GM18505 (cell line): Measurements from ENCODE around the gene CLK2.

ENCODE experiments used
- ATAC-seq: cut with Tn5 transposase; IDR thresholded peaks from one replicate; pipeline ENCODE4 v1.9.1; 2021; ENCODE audit not compliant: unreplicated experiment
- POLR2A ChIP-seq: IDR thresholded peaks from 4 replicates; pipeline ENCODE4 v1.6.1; 2011; ENCODE audit warnings: borderline replicate concordance; ENCODE audit not compliant: insufficient read depth, insufficient read length; ENCODE audit errors: extremely low read depth

CLK2 gene

DNA sequence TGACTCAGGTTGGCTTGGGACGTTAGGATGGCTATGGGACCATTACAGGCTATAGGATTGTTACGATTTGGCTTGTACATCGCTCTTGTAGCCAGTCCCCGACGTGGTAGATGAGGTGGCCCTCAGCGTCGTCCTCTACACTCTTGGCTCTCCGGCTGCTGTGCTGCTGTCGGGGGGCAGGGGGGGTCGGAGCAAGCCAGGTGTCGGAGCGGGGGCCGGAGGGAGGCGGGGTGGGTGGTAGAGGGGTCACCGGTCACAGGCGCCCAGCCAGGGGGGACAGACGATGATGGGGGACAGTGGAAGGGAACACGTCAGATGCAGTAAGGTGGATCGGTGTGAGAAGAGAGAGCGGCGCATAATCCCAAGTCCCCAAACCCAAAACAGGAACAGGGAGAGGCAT lies 4.7 kb downstream of the CLK2 start:
- no peak for TF ChIP-seq POLR2A
- ATAC-seq = no peak

DNA sequence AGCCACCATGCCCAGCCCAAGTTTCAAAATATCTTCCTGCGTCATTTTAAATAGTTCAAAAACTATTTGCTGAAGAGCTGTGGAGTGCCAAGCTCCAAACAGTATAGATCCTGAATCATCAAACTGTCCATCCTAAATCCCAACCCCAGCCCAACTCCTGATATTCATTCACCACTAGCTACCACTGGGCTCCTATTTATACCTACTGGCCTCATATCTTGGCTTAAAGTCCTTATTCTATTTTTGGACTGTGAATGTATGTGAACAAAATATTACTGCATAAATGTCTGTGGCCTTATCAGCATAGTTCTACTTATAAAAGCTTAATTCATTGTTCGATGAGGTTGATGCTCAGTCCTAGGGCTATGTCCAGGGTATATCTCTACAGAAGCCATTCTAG lies 5.9 kb downstream of the CLK2 start:
- no peak for ATAC-seq
- no peak for TF ChIP-seq POLR2A

DNA sequence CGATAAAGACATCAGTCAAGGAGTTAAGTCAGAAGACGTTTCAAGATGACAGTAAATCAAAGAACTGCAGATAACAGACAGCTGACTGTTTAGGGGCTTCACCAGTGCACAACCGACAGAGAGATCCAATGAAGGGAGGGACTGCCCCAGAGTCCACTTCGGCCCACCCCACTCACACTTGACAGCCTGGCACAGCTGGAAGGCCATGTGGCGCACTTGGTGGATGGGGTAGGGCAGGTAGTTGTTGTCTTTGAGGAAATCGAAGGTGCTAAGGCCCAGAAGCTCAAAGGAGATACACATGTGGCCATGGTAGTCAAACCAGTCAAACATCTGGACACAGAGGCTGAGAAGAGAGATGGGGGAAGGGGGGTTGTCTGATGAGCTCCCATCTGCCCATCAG lies 6.8 kb downstream of the CLK2 start:
- ATAC-seq = no peak
- TF ChIP-seq POLR2A = no peak

DNA sequence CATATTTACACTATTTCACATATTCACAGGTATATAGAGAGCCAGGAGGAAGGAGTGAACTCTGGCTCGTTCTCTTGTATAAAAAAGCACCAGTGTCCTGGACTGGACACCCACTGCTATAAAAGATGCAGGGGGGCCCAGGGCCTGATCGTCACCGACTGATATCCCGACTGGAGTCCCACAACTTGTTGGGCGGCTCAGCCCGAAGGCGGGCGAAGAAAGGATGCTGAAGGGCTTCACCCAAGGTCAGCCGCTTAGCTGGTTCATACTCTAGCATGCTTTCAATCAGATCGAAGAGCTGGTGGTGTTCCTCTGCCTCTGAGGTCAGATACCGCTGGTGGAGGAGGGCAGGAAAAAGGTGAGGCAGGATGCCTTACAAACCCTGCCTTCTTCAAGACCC lies 10.2 kb downstream of the CLK2 start:
- TF ChIP-seq POLR2A = no peak

DNA sequence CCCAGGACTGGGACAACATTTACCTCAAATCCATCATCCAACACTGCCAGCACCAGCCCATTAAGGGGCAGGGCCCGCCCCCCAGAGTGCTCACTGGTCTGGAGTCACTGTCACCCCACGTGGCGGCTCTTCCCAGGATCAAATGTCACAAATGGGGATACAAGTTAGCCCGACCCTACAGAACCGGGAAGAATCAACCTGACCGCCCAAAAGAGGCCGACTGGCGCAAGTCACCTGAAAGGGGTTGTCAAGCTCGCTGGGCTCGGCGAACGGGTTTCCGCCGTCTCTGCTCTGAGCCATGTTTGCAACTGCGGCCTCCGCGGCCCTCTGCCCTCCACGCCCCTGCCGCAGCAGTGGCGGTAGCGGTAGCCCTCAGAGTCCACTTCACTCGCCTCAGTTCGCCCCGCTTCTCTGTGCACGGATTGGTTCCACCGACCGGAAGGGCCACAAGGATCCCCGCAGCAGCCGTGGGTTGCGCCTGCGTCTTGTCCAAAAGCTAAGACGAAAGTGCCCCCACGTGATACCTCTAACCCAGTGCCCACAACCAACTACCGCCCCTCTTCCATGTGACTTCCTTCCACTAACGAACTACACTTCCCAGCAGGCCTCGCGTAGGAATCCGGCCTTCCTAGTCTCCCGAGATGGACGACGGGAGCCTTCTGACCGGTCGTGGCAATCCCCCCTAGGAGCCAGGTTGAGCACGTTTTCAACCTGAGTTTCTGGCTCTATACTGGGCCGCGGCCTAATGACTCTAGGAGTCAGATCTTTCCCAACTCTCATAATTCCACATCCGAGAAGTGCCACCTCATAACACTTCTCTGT lies 11.2 kb downstream of the CLK2 start, which contains the start of gene SCAMP3:
Gene SCAMP3 (minus strand): TSS at position 509 of the 822 bp plus-strand sequence. CDS start 209 bp downstream, at position 300.
- peak; percentile 87 for TF ChIP-seq POLR2A
- peak; percentile 85 for ATAC-seq

More for the DNA sequence above, 10.2 kb downstream of the CLK2 start:
- no peak for ATAC-seq

DNA sequence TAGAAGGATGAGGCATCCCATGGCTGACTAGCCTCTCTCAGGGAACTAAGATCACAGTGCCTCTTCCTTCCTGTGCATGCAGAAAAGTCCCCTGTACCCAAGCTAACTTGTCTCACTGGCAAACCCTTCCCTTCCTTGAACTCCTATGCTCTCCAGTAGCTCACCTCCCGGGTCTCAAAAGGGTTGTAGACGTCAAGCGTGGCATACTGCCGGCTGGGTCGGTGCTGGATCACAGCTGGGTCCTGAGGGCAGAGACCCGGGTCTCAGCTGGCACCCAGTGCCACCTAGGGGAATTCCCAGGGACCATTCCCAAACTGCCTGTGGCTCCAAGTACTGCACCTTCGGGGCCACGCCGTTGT lies 11.8 kb downstream of the CLK2 start:
- no peak for ATAC-seq
- no peak for TF ChIP-seq POLR2A

DNA sequence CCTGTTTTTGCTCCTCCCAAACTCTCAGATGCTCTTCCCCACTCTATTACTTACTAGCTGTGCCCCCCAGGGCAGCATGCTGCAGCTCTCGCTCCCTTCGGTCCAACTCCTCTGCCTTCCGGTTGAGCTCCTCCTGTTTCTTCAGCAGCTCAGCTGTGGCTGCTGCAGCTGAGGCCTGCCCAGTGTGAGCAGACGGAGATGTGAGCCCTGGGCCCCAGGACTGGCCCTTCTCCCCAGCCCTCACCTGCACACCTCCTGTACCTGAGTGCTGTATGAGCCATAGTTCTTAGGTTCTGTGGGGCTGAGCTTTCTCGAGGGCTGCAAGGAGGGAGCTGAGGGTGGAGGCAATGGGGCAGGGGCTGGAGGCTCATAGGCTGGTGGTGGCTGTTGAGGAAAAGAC lies 13.0 kb downstream of the CLK2 start:
- ATAC-seq = no peak
- TF ChIP-seq POLR2A = no peak

DNA sequence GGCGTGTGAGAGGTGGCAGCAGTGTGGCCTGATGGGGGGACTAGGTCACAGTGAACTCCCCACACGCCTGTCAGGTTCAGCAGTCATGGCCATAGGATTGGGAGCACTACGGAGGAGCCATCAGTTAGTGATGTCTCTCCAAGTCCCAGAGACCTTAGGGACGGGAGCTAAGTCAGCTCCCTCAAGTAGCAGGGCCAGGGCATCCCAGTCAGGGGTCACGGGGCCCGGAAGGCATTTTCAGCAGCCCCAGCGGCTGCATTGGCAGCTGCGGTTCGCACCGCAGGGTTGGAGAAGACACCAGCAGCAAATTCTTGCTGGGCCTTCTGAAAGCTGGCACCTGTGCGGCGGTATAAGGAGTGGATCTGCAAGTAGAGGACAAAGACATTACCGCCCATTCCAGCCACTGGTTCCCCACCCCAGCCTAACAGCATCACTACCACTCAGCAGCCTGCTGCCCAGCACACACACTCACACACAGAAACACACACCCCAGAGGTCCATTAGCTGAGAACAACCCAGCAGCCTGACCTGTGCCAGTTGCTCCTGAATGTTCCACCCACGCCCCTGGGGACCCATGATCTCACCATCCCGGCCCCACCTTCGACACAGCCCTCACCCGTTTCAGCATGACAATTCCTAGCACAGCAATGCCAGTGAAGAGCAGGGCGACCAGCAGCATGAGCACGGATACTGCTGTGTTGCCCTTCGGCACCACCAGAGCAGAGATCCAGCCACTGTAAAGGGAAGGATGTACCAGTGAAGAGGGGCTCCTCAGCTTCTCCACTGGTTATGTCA lies 17.0 kb downstream of the CLK2 start:
- no peak for ATAC-seq
- no peak for TF ChIP-seq POLR2A

DNA sequence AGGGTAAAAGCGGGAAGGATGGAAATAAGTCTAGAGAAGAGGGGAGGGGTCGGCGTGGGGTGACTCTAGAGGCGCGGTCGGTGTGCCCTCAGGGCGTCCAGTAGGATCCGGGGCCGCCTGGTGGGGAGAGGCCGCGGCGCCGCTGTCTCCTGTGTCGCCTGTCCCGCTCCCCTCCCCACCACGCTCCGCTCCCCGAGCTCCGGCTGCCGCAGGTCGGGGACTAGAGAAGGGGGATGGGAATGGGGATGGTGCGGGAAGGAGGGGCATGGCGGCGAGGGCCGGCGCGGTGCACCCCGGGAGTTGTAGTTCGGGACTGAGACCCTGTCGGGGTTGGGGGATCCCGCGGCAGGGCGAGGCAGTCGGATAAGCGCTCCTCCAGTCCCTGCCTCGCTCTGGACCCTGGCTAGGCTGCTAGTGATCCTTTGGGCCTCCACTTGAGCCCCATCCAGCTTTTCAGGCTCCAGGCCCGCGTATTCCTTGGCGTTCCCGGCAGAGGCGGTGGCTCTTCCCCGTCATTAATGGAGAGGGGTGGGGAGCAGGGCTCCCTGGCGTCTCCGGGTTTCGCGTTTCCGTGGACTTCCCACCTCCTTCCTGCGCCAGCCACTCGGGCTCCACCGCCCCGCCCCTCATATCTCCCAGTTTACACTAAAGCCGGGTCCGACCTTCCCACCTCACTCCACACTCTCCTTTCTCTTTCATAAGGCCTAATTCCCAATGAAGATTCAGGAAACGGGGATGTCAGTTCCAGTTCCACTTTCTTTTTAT lies 17.9 kb downstream of the CLK2 start, which contains the start of gene ENTREP3:
Gene ENTREP3 (minus strand): TSS at position 241 of the 765 bp plus-strand sequence. CDS start 606 bp downstream, outside the sequence.
- TF ChIP-seq POLR2A = peak; percentile 74

DNA sequence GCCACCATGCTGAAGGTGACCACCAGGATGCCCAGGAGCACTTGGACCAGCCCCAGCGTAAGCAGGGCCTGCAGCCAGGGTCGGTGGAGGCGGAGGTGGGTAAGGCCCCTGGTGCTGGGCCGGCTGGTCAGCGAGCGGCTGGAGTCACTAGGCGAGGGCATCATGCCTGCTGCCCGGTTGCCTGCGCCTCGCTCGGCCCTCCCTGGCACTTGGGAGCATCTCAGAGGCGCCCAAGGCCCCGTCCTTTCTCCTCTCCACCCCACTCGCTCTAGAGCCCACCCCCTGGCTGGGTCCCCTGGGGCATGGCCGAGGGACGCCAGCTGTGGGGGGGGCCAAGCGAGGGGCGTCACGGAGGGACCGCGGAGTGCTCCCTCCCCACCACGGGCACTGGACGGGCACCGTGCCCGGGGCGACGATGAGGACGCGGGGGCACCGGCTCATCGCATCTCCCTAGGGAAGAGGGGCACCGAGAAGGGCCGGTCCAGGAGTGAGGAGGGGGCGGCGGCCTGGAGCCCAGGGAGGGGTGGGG lies 18.5 kb downstream of the CLK2 start:
- no peak for ATAC-seq
- TF ChIP-seq POLR2A = no peak

More for the DNA sequence above, 17.9 kb downstream of the CLK2 start, which contains the start of gene ENTREP3:
- peak; percentile 48 for ATAC-seq

DNA sequence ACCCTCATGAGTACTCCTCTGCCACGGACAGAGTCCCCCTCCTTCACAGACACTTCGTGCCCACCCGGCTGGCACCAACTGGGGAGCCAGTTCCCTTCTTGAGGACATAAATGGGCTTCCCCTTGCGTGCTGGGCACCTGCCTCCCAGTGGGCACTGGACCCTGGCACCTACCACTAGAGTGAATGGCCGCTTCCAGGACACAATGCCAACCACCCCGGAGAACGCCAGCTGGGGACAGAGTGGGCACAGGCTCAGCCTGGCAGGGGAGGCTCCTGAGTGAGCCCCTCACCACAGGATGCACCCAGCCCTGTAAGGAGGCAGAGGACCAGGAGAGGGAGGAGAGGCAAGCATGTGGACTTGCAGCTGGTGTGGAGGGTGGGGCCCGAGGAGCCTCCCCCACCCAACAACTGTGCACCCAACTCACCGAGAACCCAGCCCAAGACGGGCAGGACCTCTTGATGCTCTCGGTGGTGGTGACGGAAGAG lies 19.0 kb downstream of the CLK2 start:
- no peak for TF ChIP-seq POLR2A
- no peak for ATAC-seq

DNA sequence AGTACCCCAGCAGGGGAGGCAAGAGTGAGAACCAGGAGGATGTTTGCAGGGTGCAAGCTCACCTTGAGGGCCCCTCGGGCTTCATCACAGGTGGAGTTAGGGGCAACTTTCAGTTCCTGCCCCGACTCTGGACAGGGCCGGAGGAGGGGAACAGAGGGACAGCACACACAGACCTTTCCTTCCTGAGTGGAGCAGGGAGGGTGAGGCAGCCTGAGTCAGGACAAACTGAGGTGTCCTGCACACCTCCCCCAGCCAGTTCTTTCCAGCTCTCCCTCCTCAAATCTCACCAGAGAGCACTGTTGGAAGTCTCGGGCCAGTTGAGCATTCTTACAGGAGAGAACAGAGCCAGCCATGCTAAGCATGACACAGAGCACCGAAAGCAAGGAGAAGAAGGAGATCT lies 19.5 kb downstream of the CLK2 start:
- no peak for ATAC-seq
- TF ChIP-seq POLR2A = no peak

DNA sequence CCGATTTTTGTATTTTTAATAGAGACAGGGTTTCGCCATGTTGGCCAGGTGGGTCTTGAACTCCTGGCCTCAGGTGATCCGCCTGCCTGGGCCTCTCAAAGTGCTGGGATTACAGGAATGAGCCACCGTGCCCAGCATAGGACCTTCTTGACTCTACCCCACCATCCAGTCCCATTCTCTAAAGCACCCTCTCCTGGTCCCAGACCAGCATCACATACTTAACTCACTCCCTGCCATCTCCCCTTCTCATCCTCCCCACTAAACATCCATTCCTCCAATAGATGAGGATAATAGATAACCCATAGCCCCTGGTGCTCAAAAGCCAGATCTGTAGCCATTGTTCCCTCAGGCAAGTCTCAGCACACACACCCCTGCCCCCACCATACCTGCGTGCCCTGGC lies 20.1 kb downstream of the CLK2 start:
- no peak for TF ChIP-seq POLR2A
- no peak for ATAC-seq
